ENCODE data around the gene MKI67. TPM values are rescaled to one million over a fixed set of nuclear protein-coding genes. Genes with fewer than 3 reads are reported as not detected.

MKI67 gene
- total and polyA plus RNA-seq, 2 of the 13 experiments (the other 11 are each of a cell fraction or from before 2014, with no cell fraction given), result 6.7 to 22.9 TPM

- intact Hi-C loops (cut with micrococcal nuclease; ENCODE audit: unreplicated experiment), result no loop called here
- Histone ChIP-seq H4K20me1 (ENCODE audit: insufficient read depth, low read length) (no peaks in the 10 kb centered on the region), H3K9ac (ENCODE audit: insufficient read depth, low read depth, low read length) (no peak overlapping the region), H3K9me3 (ENCODE audit: low read length) (no peaks in the 10 kb centered on the region), H3K79me2 (ENCODE audit: insufficient read depth, low read length) (no peaks in the 10 kb centered on the region), H3K27me3 (ENCODE audit: control insufficient read depth in 1 of 2, insufficient read depth in 2 of 2, low read length in 2 of 2) (peaks cover 0 to 3% of the 10 kb centered on the region in 2 experiments; a peak in 3 of 5 replicates), H2AFZ (ENCODE audit: low read length) (no peak overlapping the region), H3K4me3 (replicated peaks in 1 of 3; ENCODE audit: insufficient read depth in 1 of 3, low read depth in 2 of 3, low read length in 3 of 3) (no peak overlapping the region), H3K4me2 (ENCODE audit: low read depth, low read length) (no peak overlapping the region), H3K4me1 (ENCODE audit: insufficient read depth, low read length) (peaks cover 8% of the 10 kb centered on the region), H3K27ac (ENCODE audit: extremely low read length, insufficient read depth, low read length) (no peak overlapping the region), H3K36me3 (replicated peaks in 1 of 2; ENCODE audit: control insufficient read depth in 1 of 2, insufficient read depth in 2 of 2, low read length in 2 of 2) (no peaks in the 10 kb centered on the region)
- POLR2A ChIA-PET, result no interaction called here
- no TSS peak for BruUV-seq (replicated peaks)
- TF ChIP-seq NR1H2 (CRISPR knock-in tag; IDR thresholded peaks at IDR 0.05; ENCODE audit: borderline replicate concordance, low read depth) (no peak), HES4 (CRISPR knock-in tag; IDR thresholded peaks at IDR 0.05; ENCODE audit: borderline replicate concordance) (no peak), ZBED4 (CRISPR knock-in tag; IDR thresholded peaks at IDR 0.05; ENCODE audit: borderline replicate concordance) (no peak), NR2F1 (CRISPR knock-in tag; IDR thresholded peaks at IDR 0.05) (no peak), ZNF3 (CRISPR knock-in tag; IDR thresholded peaks at IDR 0.05) (no peak), ZNF576 (CRISPR knock-in tag; IDR thresholded peaks at IDR 0.05) (no peak), ZNF607 (CRISPR knock-in tag; IDR thresholded peaks at IDR 0.05; ENCODE audit: borderline replicate concordance) (no peak), ZNF777 (CRISPR knock-in tag; IDR thresholded peaks at IDR 0.05) (no peak), JDP2 (CRISPR knock-in tag; IDR thresholded peaks at IDR 0.05; ENCODE audit: borderline replicate concordance) (no peak), CEBPG (CRISPR knock-in tag; IDR thresholded peaks at IDR 0.05) (no peak), NFRKB (IDR thresholded peaks at IDR 0.05) (no peak), ZNF552 (CRISPR knock-in tag; IDR thresholded peaks at IDR 0.05; ENCODE audit: borderline replicate concordance) (no peak), FUBP1 (CRISPR knock-in tag; IDR thresholded peaks at IDR 0.05; ENCODE audit: borderline replicate concordance) (no peak), ZNF33B (CRISPR knock-in tag; IDR thresholded peaks at IDR 0.05) (no peak)
- WGBS (ENCODE audit: low lambda C conversion rate), result 62% methylated on average over 14 of the region's 17 CpGs
- FAIRE-seq (no peak), DNase-seq (ENCODE audit: low spot score) (no peak), ATAC-seq (no peak; the same call in 2 of the 3 replicates)
- in situ Hi-C loops (cut with HindIII; ENCODE audit: extremely low pct_ligation_motif_present, low pct_unique_long_range_greater_than_20kb), result loop anchor here (25.0 kb wide), 1 partner anchor 446 kb away; no protein-coding TSS in a partner anchor
- CTCF ChIA-PET (ENCODE audit: low intra/inter-chr PET ratio, low total read pairs), result no interaction called here
Measured at GRCh38 chr10:128091636-128092210, 34.5 kb downstream of the MKI67 start.
